Skeletal muscle cell (primary cell): Measurements from ENCODE around the gene RANBP3.
"Not testable (repeated sequence)": the region's sequence is repeated elsewhere in the genome, so short reads cannot be mapped to it uniquely, and the experiment has no call there.

Experiments used
- DNase-seq: peaks from one replicate; pipeline ENCODE4 v3.0.0-alpha.2; 2010; ENCODE audit warnings: low read depth
- H3K4me3 ChIP-seq: 2 replicates; pipeline ENCODE4 v1.5.1; 2011; ENCODE audit warnings: low read depth, mild to moderate bottlenecking, control low read depth, low read length, moderate library complexity

Gene RANBP3

DNA sequence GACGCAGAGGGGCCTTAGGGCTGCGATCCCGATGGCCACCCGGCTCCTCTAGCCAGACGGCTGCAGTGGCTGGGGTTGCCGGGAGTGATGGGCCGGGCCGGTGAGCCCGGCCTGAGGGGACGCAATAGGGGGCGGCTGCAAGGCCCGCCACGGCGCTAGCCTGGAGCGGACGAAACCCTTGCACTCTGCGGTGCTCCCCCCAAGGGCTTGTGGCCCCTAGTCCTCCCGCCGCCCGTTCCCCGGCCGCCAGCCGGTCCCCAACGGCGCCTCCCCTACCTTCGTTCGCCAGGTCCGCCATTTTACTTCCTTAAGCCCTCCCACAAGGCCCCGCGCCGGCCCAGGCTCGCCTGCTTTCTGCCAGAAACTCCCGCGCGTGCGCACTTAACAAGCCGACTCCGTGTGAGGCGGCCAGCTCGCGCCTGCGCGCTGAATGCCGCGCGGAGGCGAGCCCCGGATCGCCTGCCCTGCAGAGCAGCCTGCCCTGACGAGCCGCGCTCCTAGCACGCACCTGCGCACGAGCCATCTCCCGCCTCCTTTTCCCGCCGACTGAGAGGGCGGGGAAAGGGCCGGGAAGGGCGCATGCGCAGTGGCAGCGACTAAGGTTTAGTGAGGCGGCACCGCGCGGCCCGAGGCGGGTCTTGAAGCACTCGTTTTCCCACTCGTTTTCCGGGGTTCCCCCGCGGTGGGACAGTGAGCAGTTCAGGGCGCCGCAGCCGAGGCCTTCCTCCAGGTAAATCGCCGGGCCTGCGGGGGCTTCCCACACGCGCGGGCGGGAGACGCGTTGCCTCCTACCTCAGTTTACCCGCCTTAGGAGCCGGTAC, at the start of gene RANBP3:
TSS of gene RANBP3 (minus strand) at position 356 of the 821 bp plus-strand sequence. CDS start at position 298, 58 bp downstream.
- peak within 1 kb of the TSS; percentile 96 for H3K4me3 ChIP-seq
- peak; percentile 96 for DNase-seq

GRCh38 chr19:6026390-6027227, 48.7 kb upstream of the RANBP3 start:
- no peak for DNase-seq
- H3K4me3 ChIP-seq, result no peak overlapping the region

- DNase-seq, H3K4me3 ChIP-seq: not testable (repeated sequence)
These were observed 46.8 kb upstream of the RANBP3 start for GRCh38 chr19:6024756-6025155.

DNA sequence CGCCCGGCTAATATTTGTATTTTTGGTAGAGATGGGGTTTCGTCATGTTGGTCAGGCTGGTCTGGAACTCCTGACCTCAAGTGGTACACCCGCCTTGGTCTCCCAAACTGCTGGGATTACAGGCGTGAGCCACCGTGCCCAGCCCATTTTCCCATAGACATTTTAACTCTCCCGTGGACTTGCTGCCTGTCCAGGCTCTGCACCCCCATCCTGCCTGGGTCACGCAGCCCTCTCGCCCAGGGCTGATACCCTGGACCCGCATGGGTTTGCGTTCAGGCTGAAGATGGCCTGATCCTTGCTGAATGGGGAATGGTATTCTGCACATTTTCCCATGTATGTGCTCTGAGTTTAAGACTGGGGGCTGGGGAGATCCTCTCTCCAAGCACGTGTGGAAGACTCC, 46.0 kb upstream of the RANBP3 start:
- no peak overlapping the region for H3K4me3 ChIP-seq
- no peak for DNase-seq

GRCh38 chr19:6023085-6023682, 45.2 kb upstream of the RANBP3 start:
- no peak overlapping the region for H3K4me3 ChIP-seq
- DNase-seq, result no peak

GRCh38 chr19:6022570-6023064, 44.7 kb upstream of the RANBP3 start:
- H3K4me3 ChIP-seq, result no peak overlapping the region
- DNase-seq, result no peak

- H3K4me3 ChIP-seq, result no peak overlapping the region
- peak; percentile 36 for DNase-seq
These were observed 44.1 kb upstream of the RANBP3 start for GRCh38 chr19:6021878-6022569.

DNA sequence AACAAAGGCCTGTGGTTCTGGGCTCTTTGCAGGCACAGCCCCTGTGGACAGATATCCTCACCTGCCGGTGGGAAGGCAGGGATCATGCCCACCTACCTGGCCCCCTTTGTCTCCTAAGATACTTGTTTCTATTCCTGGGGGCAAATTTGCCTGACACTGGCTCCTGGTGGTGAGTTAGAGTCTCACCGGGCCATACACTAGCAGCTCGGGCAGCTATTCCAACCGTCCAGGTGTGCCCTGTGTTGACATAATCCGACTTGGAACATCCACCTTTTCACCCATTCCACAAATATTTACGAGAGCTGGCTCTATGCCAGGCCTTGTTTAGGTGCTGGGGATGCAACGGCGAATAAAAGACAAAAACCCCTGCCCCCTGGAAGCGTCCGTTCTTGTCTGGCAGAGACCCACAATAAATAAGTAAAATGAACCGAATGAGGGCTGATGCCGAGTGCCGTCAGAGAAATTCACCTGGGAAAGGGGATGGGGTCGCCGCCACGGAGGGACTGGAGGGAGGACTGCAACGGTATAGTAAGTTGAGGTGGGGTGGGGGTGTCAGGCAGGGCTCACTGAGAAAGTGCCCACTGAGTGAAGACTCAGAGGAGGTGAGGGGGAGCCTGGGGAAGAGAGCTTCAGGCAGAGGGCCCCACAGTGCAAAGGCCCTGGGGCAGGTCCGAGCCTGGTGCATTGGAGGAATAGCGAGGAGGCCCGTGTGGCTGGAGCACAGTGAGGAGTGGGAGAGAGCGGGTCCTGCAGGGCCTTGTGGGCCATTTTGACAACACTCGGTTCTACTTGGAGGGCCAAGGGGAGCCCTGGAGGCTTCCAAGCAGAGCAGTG, 43.2 kb upstream of the RANBP3 start:
- no peak for DNase-seq
- H3K4me3 ChIP-seq, result no peak overlapping the region

DNA sequence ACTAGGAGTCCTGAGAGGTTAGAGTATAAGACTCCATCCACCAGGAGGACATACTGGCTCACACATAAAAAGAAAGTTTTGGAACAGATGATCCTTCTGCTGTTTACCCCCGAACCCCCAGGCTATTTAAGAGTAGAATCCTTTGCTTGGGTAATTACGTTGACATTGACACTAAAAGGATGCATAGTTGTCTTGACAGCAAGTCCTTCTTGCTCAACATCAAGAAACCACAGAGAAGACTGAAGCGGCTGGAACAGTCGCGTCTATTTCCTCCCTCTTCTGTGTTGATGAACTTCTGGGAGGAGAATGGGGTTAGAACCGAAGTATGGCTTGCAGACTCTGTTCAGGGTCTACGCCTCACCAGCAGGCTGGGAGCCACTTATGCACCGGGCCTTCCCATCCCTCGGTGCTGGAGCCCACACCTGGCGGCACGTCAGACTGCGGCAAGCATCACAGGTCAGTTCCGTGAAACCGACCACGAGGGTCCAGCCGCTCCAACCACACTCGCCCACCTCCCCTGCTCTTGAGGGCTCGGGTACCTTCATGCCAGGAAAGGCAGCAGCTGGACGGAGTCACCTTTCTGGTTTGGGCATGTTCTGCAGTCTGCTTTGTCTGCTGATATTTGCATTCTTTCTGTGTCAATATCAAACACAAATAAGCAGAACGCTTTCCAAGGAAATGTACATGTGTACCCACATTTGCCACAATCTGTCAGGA, 42.4 kb upstream of the RANBP3 start:
- H3K4me3 ChIP-seq, result no peak overlapping the region
- no peak for DNase-seq

- DNase-seq, result no peak
- H3K4me3 ChIP-seq, result no peak overlapping the region
These were observed 40.8 kb upstream of the RANBP3 start for GRCh38 chr19:6018786-6019185.

- H3K4me3 ChIP-seq, result no peak overlapping the region
- no peak for DNase-seq
These were observed 39.6 kb upstream of the RANBP3 start for GRCh38 chr19:6017576-6017975.

- no peak for DNase-seq
- no peak overlapping the region for H3K4me3 ChIP-seq
These were observed 38.1 kb upstream of the RANBP3 start for GRCh38 chr19:6015841-6016545.

GRCh38 chr19:6014551-6015135, 36.7 kb upstream of the RANBP3 start:
- DNase-seq, result no peak
- H3K4me3 ChIP-seq, result no peak overlapping the region

- no peak for DNase-seq
- no peak overlapping the region for H3K4me3 ChIP-seq
These were observed 34.7 kb upstream of the RANBP3 start for GRCh38 chr19:6012426-6013170.

GRCh38 chr19:6011794-6012193, 33.9 kb upstream of the RANBP3 start:
- H3K4me3 ChIP-seq, result no peak overlapping the region
- no peak for DNase-seq

- no peak overlapping the region for H3K4me3 ChIP-seq
- DNase-seq, result no peak
These were observed 33.3 kb upstream of the RANBP3 start for GRCh38 chr19:6011206-6011605.
